IPS DF 4.7 (cell line): ENCODE results near the gene P3H3.

Experiments
- DNase-seq: peaks from one replicate; pipeline ENCODE4 v3.0.0-alpha.2; 2013; ENCODE audit warnings: low spot score; ENCODE audit errors: extremely low read depth

P3H3 gene

DNA sequence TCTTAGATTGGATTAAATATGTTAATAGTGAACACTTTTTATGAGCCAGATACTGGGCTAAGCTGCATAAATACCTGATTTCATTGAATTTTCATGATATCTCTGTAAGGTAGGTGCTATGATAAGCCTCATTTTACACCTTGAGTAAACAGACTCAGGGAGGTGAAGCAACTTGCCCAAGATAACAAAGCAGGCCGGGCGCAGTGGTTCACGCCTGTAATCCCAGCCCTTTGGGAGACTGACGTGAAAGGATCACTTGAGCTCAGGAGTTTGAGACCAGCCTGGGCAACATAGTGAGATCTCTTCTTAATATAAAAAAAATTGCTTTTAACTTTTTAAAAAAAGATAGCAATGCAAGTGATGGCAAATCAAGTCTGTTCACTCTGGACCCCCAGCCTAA, 13.9 kb downstream of the P3H3 start:
- no peak for DNase-seq

DNA sequence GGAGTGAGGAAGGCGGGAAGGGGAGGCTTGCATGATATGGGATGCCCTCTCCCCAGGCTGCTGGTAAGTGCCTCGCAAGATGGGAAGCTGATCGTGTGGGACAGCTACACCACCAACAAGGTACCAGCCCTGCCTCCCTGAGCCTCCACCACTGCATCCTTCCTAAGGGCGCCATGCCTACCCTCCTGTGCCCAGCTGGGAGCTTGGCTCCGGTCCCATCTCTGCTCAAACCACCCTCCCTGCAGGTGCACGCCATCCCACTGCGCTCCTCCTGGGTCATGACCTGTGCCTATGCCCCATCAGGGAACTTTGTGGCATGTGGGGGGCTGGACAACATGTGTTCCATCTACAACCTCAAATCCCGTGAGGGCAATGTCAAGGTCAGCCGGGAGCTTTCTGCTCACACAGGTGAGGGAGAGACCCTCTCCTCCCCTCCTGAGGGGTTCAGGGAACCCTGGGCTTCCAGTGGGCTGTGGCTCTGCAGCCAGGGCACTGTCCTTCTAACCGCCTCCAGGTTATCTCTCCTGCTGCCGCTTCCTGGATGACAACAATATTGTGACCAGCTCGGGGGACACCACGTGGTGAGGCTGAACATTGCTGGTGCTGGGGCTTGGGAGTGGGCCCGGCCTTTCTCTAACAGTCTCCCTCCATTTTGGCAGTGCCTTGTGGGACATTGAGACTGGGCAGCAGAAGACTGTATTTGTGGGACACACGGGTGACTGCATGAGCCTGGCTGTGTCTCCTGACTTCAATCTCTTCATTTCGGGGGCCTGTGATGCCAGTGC, 15.1 kb downstream of the P3H3 start:
- no peak for DNase-seq

DNA sequence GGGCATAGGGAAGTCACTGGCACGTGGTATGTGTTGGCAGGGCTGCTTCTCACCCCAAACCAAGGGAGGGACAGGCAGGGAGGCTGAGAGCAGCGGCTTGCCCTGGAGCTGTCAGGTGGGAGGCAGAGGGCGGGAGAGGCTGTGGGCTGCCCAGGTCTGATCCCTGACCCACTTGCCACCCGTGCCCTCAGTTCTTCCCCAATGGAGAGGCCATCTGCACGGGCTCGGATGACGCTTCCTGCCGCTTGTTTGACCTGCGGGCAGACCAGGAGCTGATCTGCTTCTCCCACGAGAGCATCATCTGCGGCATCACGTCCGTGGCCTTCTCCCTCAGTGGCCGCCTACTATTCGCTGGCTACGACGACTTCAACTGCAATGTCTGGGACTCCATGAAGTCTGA, 17.2 kb downstream of the P3H3 start:
- DNase-seq, result no peak

GRCh38 chr12:6846316-6846869, 18.2 kb downstream of the P3H3 start:
- no peak for DNase-seq

DNA sequence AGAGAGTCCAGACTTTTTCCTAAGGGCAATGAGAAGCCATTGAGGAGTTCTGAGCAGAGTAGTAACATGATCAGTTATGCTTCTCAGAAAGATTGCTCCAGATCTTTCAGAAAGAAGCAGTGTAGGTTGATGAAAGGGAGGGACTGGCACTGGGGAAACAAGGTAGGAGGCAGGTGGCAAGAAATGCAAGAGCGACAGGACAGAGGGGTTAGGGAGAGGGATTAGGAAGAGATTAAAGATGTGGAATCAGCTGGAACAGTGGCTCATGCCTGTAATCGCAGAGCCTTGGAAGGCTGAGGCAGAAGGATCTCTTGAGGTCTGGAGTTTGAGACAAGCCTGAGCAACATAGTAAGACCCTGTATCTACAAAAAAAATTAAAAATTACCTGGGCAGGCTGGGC, 19.5 kb downstream of the P3H3 start:
- DNase-seq, result no peak

DNA sequence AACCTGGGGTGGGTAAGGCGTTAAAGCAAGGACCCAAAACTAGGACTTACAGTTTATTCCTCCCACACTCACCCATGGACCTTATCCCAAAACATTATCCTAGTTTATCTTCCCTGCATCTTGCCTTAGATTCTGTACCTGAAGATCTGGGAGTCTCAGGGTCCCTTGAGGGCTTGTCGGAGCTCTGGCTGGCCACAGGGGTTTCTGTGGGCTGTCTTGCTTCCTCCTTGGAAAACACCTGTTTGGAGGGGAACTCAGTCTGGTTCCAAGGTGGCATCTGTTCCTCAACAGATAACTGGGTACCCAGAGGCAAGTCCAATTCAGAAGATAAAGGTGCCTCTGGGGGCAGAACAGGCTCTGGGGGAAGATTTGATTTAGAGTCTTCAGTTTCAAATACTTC, 21.2 kb downstream of the P3H3 start:
- DNase-seq, result no peak

GRCh38 chr12:6849976-6850560, 21.9 kb downstream of the P3H3 start:
- no peak for DNase-seq

- DNase-seq, result no peak
Observed at GRCh38 chr12:6850796-6851152, 22.6 kb downstream of the P3H3 start.

- peak; percentile 98 for DNase-seq
Observed at GRCh38 chr12:6851153-6851920, 23.1 kb downstream of the P3H3 start, which contains the start of gene CDCA3. CDCA3 (minus strand) TSS chr12:6851286; CDS start chr12:6850952, 334 bp downstream.

DNA sequence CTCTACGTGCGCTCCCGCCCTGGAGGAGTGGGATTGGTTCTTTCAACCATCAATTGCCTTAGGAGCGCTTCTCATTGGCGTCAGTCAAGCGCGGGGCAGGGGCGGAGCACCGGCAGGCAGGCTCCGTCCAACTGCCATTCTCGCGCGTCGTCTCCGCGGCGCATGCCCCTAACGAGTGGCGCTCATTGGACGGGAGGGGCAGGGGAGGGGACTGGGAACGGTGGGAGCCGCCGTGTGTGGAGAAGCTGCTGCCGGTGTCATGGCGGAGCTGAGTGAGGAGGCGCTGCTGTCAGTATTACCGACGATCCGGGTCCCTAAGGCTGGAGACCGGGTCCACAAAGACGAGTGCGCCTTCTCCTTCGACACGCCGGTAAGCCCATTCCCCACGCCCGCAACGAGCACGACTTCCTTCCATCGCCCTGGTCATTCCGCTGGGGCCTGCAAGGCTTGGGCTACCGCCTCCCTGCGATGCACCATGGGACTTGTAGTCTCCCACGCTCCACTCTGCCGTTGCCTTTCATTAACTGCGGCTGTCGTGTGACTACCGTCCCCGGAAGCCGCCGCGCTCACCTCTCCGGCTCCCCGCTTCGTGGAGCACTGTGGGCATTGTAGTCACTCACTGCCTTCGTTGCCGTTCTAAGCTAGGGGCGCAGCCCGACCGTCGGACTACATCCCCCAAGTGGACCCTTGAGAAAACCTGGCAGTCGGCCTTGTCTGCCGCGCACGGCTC, 23.9 kb downstream of the P3H3 start, which contains the start of gene USP5:
Gene USP5, plus strand, starts transcription at position 230 of the 730 bp plus-strand sequence. Its CDS starts 30 bp downstream, at position 260.
- DNase-seq, result peak; percentile 100

GRCh38 chr12:6852651-6853354, 24.6 kb downstream of the P3H3 start:
- no peak for DNase-seq

- no peak for DNase-seq
Observed at GRCh38 chr12:6853626-6854025, 25.4 kb downstream of the P3H3 start.

DNA sequence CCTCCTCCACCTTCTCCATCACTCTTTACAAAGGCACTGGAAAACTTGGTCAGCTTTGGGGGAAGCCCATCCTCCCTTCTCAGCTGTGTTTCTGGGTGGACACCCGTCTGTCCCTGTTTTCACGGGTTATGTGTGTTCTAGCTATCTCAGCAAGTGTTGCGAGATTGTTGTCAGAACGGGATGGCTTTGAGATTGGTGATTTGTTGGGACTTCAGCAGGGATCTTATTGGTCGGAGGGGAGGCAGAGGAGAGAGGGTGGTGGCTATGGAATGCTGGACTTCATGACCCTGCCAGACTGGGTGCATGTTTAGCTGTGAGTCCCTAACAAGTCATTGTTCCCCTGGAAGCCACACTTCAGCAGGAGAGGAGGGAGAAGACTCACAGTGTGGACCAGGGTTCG, 25.8 kb downstream of the P3H3 start:
- DNase-seq, result no peak

GRCh38 chr12:6855322-6855721, 27.1 kb downstream of the P3H3 start:
- DNase-seq, result no peak

GRCh38 chr12:6858799-6859198, 30.6 kb downstream of the P3H3 start:
- no peak for DNase-seq

DNA sequence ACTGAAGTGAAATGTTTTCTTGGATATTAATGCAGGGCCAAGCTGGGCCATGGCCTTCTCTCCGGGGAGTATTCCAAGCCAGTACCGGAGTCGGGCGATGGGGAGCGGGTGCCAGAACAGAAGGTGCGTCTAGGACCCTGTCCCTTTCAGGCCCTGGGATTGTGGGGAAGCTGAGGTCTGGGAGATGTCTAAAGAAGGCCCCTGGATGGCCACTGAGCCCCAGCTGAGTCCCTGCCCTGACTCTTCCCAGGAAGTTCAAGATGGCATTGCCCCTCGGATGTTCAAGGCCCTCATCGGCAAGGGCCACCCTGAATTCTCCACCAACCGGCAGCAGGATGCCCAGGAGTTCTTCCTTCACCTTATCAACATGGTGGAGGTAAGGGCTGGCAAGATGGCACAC, 31.9 kb downstream of the P3H3 start:
- DNase-seq, result no peak

DNA sequence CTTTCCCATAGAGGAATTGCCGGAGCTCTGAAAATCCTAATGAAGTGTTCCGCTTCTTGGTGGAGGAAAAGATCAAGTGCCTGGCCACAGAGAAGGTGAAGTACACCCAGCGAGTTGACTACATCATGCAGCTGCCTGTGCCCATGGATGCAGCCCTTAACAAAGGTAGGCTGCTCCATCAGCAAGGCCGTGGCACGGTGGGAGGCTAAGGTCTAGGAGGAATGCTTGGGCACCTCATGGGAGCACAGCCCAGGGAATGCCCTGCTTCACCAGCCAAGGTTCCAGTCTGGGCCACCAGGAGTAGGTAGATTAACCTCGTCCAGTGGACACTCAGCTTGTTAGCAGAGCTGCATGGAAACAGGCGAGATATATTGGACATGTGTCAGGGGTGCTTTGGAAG, 32.7 kb downstream of the P3H3 start:
- no peak for DNase-seq

DNA sequence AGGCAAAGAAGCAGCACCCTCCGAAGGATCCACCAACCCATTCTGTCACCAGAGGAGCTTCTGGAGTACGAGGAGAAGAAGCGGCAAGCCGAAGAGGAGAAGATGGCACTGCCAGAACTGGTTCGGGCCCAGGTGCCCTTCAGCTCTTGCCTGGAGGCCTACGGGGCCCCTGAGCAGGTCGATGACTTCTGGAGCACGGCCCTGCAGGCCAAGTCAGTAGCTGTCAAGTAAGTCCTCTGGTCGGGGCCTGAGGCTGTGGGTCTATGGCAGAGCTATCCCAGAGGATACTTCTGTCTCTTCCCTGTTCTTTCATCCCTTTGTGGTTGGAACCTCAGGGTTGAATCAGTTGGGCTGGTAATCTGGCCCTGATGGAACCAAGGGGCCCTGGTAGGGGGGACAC, 33.2 kb downstream of the P3H3 start:
- DNase-seq, result no peak

DNA sequence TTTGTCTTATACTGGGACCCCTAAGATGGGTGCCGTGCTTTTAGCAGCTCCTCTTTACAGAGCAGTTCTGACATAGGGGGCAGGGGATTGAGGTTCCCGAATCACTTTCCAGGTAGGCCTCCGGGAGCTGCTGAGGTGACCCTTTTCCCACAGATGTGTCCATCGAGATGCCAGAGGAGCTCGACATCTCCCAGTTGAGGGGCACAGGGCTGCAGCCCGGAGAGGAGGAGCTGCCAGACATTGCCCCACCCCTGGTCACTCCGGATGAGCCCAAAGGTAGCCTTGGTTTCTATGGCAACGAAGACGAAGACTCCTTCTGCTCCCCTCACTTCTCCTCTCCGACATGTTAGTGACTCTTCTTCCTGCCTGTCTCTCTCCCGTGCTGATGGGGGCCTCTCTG, 34.8 kb downstream of the P3H3 start:
- no peak for DNase-seq

DNA sequence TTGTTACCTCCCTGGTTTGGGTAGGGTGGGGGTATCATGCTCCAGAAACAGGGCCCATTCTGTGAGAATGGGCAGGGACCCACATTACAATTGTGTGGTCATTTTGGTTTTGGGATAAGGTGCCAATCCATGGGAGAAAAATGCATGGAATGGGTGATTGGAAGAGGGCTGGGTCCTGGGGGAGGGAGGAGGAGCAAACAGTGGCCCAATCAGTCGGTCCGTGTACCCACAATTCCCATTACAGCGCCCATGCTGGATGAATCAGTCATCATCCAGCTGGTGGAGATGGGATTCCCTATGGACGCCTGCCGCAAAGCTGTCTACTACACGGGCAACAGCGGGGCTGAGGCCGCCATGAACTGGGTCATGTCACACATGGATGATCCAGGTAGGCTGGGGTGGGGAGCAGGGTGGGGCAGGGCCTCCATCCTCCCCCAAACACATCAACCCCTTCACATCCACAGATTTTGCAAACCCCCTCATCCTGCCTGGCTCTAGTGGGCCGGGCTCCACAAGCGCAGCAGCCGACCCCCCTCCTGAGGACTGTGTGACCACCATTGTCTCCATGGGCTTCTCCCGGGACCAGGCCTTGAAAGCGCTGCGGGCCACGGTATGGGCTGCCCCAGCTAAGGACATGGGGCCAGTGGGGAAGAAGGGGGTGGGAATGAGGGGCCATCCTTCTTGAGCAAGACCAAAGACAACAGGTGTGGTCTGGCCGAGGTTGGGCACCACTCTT, 35.5 kb downstream of the P3H3 start:
- no peak for DNase-seq
